Stimulated activated CD8-positive, alpha-beta memory T cell treated with anti-CD3 and anti-CD28 coated beads, Interleukin-7, amount 100 ng/mL, for 1 hour (primary cell): ENCODE data around the gene DIAPH1.
"Not testable (repeated sequence)": the region's sequence is repeated elsewhere in the genome, so short reads cannot be mapped to it uniquely, and the experiment has no call there.

Experiments used
- DNase-seq, 2 donors: peaks; one replicate each; pipeline ENCODE4 v3.0.0-alpha.2; 2020; ENCODE audit warnings: low read depth in 2 of 2

Gene DIAPH1

DNA sequence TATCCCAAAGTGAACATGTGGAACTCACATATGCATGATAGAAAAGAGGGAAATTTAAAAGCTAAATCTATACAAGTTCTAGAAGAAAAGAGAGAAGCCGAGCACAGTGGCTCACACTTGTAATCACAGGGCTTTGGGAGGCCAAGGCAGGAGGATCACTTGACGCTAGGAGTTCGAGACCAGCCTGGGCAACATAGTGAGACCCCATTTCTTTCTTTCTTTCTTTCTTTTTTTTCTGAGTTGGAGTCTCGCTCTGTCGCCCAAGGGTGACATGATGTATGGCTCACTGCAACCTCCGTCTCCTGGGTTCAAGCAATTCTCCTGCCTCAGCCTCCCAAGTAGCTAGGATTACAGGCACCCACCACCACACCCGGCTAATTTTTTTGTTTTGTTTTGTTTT, 8.9 kb downstream of the DIAPH1 start:
- DNase-seq: not testable (repeated sequence)

DNA sequence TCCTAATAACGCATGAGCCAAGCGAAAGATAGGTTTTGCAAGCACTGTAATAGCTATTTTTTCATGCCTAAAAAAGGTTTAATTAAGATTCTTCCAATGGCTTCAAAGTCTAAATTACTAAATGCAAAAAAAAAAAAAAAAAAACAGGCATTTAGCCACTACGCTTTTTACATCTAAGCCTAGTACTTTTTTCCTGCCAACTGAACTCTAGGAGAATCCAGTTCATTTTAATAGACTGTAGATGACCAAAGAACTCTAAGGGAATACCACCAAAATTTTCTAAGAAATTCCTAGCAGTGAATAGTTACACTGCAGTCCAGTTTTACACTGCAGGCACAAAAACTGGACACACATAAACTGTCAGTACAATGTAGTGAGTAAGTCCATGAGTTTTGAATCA, 9.8 kb downstream of the DIAPH1 start:
- DNase-seq: no peak

DNA sequence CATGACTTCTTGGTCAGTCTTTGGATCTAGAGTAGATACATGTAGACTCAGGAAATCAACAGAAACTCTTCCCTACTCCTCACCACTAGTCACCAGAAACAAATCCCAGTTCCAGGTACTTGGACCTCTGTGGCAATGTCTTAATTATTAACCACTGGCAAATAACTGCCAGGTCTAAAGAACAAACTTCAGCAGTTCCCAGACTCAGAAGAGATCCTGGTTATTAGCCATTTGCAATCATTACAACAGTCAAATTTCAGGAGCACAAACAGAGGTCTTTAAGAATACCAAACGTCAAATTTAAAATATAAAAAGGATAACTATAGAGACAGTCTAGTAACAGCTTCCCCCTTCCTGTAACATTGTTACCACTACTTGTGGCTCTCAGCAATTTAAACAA, 10.2 kb downstream of the DIAPH1 start:
- no peak for DNase-seq

DNA sequence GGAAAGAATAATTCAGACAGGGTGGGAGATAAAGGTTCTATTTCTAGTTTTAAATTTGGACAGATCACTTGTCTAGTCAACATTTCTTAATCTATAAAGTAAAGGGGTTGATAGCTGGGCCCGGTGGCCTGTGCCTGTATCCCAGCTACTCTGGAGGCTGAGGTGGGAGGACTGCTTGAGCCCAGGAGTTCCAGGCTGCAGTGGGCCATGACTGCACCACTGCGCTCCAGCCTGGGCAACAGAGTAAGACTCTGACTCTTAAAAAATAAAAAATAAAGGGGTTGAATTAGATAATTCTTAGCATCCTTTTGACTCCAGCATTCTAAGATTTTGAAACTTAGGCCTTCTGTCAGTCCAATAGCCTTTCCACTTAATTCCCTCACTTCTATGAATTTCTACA, 10.8 kb downstream of the DIAPH1 start:
- no peak for DNase-seq

DNA sequence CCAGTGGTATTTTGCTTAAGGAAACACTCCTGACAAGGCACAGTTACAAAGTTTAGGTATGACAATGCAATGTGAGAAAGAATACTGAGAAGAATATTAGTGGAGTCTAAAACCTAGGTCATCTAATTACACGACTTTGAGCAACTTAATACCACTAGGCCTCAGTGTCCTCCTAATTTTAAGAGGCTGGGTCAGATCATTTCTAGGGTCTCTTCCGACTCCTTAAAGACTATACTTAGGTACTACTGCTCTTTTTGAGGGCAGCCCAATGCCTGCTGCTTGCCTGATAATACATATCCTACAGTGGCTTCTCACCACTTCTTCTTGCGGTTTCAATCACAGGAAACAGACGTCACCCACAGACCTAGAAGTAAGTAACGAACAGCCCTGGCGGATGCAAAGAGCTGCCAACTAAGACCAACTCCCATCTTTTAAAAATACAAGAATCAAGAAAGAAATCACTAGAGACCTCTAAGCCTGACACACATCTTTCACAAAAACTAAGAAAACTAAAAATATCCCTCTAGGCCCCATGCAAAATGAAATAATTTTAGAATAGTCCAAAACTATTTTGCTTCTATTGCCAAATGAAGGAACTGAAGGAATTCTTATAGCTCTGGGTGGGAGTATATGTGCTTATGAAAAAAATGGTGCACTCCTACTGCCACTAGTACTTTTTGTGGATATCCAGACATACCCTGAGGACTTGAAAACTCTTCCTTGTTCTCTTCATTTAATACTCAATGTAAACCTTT, 13.1 kb downstream of the DIAPH1 start:
- DNase-seq: peak; percentile 47 to 48

DNA sequence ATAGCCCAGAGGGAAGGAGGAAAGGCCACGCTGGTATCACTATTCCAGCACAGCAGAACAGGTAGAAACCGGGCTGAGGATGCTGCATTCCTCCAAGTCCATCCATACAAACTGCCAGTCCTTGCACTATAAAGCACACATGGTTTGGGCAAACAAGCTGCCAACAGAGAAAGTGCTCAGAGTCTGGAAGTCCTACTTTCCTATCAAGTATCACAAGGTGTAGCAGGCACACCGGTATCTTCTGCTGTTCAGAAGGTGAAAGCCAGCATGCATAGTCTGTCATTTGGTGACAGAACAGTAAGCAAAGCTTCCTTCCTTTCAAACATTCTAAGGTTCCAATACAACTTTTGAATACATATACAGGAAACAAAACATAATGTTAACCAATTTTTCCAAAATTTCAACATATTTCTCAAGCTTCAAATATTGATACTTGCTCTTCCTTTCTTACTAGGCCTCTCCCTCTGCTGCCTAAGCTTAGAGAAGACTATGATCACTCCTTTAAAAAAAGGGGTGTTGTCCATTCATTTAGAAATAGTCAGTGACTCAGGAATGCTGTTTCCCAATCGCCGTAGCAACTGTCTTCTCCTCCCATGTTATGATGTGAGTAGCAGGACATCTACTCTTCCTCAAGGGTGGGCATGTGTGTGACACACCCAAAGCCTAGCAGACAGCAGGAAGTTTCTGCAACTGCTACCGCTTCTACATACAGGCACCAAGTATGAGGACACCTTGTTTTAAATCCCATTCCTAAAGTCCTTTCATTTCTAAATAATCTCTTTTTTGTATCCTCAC, 14.7 kb downstream of the DIAPH1 start:
- DNase-seq: no peak

DNA sequence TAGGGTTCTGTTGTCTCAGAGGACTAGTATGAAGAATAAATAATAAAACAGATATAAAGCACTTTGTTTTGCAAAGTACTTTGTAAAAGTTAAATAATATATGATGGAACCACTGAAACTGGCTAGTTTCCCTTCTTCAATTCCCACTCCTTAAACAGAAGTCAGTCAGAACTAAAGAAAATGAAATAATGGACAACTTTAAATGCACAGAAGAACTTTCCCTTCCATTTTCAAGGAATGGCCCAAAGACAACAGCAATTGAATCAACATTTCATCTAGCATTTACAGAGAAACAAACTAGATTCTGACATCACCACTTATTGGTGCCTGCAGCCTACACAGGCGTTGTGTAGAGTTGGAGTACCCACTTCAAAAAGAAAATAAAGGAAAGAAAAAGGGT, 16.2 kb downstream of the DIAPH1 start:
- DNase-seq: no peak

DNA sequence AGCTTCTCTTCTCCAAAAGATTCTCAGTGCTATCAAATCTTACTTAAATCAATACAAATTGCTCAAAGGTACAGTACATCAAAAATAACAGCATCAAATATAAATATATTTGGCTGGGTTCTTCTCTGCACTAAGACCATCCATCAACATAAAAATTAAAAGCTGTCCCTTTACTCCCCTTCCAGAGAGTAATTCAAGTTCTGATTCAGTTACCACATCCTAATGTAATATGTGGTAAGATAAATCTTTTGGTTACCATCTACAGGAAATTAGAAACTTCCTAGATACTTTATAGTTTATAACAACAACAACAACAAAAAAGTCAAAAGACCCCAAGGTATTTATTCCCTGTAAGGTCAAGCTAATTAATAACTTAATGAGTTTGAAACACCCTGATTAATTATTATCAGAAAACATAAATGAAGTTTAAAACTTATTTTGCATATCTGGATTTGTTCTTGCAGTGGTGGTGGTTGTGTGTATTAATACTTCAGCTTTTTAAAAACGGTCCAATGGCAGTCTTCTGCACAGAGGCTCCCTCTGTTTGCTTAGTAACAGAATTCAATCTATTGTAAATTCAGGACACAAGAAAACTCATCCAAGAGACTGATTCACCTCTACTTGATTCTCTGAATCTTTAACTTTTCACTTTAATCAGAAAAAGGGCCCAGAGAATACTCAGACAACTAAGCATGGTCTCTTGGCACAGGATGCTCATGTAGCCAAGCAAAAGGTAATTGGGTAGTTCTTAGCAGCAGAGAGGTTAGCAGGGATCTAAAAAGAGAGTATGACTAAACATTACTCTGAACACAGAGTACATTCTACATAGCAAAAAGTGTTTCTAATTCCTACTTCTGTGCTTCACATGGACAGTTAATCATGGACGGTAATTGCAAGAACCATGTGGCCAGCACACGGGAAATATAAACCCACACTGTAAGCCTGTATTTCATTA, 20.1 kb downstream of the DIAPH1 start:
- no peak for DNase-seq

DNA sequence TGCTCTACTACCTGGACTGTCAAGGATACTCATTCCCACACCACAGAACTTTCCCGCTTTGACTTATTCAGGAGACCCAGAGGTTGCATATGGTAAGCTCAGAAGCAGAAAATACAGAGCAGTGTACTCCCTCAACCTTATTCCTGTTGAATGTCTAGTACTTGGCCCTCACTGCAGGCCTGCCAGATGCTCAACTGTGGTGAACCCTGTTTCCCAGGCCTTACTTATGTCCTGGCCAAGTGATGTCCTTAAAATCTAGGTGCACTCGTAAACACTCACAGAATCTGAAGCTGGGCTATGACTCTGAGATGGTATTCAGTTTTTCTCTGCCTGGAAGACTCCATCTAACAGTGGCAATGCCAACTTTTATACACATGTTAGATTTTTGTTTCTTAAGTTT, 21.0 kb downstream of the DIAPH1 start:
- no peak for DNase-seq

DNA sequence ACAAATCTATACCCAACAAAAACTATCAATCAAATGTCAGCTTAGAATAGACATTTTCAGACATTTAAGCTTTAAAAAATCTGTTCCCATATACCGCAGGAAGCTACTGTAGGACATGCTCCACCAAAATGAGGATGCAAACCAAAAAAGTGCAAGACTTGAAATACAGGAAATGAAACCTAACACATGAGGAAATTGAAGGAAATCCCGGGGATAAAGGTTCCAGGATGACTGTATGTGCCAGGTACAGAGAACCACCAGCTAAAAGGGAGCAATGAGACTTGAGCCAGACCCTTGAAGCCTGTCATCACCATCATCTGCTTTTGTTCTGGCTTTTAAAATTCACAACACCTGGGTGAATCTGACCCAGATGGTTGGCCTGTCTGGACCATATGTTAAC, 21.4 kb downstream of the DIAPH1 start:
- DNase-seq: no peak

DNA sequence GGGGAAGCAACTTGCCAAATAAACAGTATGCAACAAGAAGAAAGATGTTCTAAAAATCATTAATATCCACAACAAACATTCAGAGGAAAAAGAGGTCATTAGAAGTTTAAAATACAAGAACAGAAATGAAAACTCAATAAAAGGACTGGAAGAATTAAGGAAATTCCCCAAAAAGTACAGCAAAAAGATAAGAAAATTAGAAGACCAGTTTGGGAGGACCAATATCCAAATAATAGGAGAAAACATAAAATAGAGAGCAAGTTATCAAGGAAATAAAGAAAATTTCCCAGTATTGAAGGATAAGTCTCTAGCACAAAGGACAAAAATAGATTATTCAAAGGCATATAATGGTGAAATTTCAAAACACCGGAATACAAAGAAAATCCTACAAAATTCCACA, 21.9 kb downstream of the DIAPH1 start:
- no peak for DNase-seq

DNA sequence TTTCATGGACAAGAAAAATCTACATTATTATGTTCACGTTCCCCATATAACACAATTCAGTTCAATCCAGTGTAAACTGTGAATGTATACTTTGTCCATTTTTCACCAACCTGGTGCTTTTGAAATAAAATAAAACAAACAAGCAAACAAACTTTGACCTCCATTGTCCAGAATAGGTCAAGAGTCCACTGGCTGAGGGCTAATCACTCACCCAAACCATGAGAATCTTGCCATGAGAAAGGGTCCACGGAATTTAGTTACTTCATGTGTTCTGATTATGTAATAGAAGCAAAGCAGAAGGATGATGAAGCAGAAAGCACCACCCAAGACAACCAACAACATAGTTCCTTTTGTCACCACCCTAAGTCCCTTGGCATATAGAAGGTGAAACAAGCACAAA, 28.7 kb downstream of the DIAPH1 start:
- DNase-seq: no peak

DNA sequence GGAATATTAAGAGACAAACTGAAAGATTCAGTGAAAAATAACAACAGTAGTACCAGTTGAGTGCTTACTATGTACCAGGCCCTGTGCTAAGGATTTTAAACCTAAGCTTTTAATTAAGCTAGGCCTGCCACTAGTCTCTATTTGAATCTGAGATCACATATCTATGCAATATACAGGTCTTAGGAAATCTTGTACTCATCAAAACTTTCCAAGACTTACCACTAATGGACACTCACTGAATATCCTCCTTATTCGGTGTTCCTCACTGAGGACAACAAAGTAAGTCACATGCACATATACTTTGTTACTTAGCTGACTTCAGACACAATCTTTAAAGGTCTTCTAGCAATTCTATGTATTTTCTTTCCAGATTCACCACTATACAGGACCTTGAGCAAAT, 32.6 kb downstream of the DIAPH1 start:
- no peak for DNase-seq

DNA sequence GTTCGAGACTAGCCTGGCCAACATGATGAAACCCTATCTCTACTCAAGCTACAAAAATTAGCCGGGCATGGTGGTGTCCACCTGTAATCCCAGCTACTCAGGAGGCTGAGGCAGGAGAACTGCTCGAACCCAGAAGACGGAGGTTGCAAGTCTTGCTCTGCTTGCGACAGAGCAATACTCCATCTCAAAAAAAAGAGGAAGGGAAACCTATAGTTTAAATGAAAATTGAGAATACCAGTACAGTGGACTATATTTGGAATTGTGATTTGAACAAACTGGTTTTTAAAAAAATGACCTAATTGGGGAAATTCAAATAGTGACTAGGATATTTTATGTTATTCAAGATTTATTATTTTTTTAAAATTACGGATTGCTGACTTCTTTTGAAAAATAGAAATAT, 33.2 kb downstream of the DIAPH1 start:
- no peak for DNase-seq

DNA sequence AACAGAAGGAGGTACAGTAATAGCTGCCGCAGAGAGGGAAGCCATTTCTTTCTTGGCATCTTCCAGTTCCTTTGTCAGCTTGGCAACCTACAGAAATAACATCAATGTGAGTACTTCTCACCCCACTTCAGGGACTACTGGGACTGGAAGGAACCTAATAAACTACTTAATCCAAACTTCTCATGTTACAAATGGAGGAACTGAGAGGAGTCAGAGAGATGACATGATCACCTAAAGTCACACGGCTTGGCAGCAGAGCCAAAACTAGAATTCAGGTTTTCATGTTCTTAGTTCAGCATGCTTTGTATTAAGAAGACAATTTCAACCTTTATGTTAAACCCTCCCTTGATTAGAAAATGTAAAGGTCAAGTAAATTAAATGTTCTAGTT, 44.7 kb downstream of the DIAPH1 start:
- no peak for DNase-seq

DNA sequence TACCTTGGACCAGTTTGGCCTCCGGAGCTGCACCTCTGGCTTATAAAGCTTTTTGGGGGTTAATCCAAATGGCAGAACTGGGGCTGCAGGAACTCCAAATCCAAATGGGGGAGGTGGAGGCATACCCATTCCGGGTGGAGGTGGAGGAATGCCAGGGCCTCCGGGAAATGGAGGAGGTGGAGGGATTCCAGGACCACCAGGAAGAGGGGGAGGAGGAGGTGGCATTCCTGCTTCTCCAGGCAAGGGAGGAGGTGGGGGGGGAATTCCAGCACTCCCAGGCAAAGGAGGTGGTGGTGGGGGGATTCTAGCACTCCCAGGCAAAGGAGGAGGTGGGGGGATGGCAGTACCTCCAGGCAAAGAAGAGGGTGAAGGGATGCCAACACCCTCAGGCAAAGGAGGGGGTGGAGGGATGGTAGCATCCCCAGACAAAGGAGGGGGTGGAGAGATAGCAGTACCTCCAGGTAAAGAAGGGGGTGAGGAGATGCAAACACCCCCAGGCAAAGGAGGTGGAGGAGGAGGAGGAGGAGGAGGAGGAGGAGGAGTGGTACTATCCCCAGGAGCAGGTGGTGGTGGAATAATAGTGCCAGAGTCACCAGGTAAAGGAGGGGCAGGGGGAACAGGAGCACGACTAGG, 45.2 kb downstream of the DIAPH1 start:
- no peak for DNase-seq

DNA sequence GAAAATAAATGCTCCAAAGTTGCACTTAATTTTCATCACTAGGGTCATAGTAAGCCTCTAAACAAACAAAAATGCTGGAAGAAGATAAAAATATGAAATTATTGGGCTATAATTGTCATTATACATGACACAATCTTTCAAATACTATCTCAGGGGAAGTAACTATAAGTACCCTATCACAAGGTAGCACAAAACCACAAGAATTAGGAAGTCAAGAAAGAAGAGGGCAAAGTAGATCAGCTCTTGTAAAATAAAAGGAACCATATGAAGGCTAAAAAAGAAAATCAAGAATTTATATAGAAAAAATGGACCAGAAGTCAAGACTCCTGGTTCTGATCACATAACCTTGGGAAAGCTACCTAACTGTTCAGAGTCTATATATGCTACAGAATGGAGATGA, 48.1 kb downstream of the DIAPH1 start:
- no peak for DNase-seq

DNA sequence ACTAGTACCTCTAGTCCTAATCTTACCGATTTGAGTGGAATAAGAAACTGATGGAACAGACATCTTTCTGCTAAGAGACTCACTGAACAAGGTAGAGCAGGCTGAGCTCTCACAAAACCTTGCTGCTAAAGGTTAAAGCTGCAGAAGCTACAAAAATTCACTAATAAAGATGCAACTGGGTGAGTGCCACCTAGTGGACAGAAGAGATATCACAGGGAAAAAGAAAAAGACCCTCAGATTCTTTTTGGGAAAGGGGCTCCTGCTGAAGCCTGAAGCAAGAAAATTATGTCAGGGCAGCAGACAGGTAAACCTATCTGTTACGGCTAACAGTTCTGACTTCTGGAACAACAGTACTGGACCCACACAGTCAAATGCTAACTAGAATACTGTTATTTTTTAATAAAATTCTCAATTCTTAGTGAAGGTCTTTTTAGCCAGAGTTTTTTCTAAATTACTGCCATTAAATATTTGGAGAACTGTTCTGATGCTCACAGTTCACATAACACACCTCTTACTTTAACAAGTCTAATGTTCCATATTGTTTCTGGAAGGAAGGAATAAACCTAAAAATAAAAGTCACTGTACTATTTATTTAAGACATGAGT, 51.2 kb downstream of the DIAPH1 start:
- DNase-seq: no peak

DNA sequence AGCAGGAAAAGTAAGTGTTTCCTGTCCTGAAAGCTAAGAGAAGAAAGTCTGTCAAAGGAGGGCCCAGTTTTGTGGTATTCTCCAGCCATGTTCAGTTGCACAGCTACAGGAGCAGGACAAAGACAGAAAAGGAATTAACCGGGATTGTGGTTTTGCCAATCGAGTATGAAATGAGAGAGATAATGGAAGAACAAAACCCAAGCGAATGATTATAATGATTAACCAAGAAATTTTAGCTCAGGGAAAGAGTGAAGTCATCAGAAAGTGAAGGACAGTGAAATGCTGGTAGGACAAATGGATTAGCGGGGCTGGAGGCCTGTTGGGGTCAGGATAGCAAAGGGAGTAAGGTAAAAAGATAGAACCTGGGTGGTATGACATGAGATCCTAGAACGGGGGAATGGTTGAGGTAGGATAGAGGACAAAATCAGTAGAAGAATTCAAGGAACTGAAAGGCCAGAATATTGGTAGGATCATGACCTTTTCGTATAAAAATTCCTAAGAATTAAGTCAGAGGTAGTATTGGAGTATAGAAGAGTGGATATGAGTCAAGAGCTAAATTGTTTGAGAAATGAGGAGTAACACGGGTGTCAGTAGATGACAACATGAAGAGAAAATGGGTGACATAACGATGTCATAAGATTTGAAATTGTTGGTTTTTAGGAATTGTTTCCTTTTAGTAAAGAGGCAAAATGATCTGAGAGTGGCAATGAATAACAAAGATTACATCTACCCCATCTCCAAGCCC, 52.8 kb downstream of the DIAPH1 start:
- no peak for DNase-seq

DNA sequence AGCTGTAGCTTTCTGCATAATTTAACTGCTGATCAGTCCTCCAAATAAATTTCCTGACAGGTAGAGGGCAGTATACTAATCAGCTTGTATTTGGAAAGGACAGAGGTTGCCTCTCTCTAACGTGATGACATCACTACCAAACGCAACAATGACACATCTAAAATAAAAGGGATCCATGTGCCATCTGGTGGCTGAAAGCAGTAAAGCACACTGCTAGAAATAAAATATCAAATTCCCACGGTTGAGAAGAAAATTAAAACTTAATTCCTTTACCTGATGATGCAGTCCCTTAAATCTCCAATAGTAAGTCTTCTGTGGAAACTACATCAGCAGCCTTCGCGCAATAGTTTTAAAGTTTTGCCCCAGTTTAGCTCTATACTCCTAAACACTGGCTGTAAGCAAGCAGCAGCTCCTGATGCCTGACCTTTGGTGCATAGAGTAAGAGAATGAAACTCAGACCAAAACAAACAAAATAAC, 54.5 kb downstream of the DIAPH1 start:
- peak; percentile 1 to 23 for DNase-seq
